GM21390 (cell line): ENCODE measurements around the gene ACVR1.

Experiments
- ATAC-seq: cut with Tn5 transposase; IDR thresholded peaks from one replicate; pipeline ENCODE4 v1.9.1; 2021; ENCODE audit not compliant: unreplicated experiment

The ACVR1 gene

GRCh38 chr2:157876066-157876785, at the start of gene ACVR1:
Gene ACVR1, minus strand, starts transcription at chr2:157876330. Its CDS starts 76,837 bp downstream, at chr2:157799493.
- ATAC-seq: peak; percentile 85

- ATAC-seq: no peak
Observed at GRCh38 chr2:157925071-157925470, 48.9 kb upstream of the ACVR1 start.

GRCh38 chr2:157923598-157924217, 47.6 kb upstream of the ACVR1 start:
- ATAC-seq: no peak

DNA sequence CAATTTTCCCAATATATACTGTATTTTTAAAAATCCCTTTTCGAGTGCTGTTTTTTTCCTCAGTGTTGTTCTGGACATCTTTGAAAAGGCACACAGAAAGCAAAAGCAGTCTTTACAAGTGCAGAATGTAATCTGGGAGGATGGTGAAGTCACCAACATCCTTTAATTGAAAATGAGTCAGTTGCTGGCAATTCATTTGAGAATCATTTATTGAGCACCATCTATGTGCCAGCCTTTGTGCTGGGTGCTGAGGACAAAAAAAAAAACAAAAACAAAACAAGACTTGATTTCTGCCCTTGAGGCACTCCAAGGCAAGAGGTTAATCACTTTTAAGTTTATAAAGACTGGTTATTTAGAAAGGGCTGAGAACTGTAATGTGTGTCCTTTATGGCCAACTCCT, 46.7 kb upstream of the ACVR1 start:
- ATAC-seq: no peak

- no peak for ATAC-seq
Observed at GRCh38 chr2:157922336-157922735, 46.2 kb upstream of the ACVR1 start.

GRCh38 chr2:157920736-157921135, 44.6 kb upstream of the ACVR1 start:
- no peak for ATAC-seq

- no peak for ATAC-seq
Observed at GRCh38 chr2:157919181-157919580, 43.1 kb upstream of the ACVR1 start.

DNA sequence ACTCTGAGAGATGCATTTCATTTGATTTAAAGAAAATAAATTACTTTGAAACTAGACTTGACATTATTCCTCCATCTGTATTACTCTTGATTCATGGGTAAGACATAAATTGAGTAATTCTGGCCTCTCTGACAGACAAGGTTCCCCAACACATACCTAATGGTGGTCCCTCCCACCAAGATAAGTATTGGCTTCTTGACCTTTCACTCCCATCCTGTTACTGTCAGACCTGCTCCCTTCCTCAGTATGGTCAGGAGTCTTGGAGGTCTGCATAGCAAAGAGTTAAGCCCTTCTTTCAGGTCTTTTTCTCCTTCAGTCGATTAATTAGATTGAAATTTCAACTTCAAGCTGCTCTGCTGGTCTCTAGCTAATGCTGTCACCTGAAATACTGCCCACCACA, 42.2 kb upstream of the ACVR1 start:
- no peak for ATAC-seq

DNA sequence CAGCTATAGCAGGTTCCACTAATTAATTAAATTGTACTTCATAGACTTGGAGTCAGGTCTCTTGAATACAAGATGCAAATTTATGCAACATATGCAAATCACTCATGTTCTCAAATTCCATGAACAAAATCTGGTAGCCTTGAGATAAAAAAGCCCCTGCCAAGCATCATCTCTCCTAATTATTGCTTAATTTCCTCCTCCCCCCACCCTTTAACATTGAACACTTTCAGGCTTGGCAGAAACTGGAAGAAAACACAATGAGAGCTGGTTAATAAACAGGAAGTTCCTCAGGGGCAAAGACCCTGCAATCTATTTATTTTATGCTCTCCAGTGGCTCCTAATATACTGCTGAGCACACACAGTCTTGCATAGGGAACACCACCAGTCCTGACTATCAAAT, 35.6 kb upstream of the ACVR1 start:
- ATAC-seq: no peak

DNA sequence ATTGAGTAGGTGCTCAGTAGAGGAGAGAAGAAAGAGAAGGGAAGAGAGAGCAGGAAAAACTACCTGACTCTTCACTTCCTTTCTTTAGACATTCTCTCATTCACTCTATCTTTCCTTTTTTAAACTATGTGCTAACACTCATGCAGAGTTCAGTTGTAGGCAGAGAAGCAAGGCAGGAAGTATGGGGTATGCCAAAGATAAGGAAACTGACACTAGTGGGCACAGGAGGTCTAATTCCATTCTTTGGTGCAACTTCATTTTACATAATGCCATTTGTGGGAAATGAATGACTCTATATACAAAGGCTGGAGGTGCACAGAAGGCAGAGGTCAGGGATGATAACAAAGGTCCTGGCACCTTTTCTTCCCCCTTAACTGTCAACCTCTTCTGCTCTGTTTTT, 35.1 kb upstream of the ACVR1 start:
- no peak for ATAC-seq

DNA sequence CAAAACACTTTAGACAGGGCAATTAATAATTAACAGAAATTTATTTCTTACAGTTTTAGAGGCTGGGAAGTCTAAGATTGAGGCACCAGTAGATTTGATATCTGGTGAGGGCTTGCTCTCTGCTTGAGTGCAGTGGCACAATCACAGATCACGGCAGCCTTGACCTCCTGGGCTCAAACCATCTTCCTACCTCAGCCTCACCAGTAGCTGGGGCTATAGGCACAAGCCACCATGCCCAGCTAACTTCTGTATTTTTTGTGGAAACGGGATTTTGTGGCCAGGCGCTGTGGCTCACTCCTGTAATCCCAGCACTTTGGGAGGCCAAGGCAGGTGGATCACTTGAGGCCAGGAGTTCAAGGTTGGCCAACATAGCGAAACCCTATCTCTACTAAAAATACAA, 29.0 kb upstream of the ACVR1 start:
- ATAC-seq: no peak

DNA sequence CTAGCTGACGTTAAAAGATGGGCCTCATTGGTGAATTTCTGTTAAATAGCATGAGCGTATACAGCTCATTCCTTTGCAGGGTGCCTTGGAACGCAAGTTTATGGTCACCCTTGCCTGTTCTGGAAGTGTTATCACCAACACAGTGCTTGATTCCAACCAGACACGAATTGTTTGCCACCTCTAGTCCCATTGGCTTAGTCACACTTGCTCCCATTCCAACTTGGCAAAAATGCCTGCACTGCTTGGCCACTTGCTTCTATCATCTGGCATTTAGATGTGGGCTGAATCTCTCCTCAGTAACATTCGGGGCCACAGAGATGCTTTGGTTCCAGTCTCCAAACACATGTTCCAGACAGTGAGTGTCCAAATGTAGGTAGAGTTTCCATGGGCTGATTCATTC, 27.5 kb upstream of the ACVR1 start:
- no peak for ATAC-seq

- no peak for ATAC-seq
Observed at GRCh38 chr2:157903151-157903550, 27.0 kb upstream of the ACVR1 start.

DNA sequence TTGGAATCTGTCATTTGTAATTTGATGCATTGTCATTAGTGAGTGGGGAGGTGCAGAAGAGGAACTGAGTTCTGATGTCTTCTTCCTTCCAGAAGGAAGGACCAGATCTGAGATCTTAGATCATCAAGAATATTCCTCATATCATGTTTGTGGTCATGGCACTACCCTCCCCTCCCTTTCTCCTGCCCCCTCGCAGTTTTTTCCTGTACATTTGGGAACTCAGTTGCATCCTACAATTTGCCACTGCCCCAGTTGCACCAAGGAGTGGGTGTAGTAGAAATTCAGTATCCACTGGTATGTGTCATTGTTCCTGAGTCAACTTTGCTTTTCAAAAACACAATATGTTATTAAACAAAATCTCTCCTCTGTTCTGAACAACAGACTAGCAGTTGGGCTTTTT, 26.6 kb upstream of the ACVR1 start:
- ATAC-seq: no peak

- no peak for ATAC-seq
Observed at GRCh38 chr2:157901325-157901724, 25.2 kb upstream of the ACVR1 start.

DNA sequence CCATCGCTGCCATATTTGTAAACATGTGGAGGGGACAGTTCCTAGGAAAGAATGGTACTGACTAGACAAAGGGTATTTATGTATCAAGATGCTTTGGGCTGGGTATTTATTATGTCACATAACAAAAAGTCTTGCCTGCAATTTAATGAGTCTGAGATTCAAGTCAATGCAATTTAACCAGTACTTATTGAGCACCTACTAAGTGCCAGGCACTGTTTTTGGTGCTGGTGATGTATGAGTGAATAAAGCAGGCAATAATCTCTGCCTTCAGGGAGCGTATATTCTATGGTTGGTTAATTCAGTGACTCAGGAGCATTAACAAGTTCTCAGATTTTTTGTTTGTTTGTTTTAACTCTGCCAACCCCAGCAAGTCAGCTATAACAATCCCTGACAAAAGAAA, 24.6 kb upstream of the ACVR1 start:
- no peak for ATAC-seq

- no peak for ATAC-seq
Observed at GRCh38 chr2:157900203-157900602, 24.1 kb upstream of the ACVR1 start.

DNA sequence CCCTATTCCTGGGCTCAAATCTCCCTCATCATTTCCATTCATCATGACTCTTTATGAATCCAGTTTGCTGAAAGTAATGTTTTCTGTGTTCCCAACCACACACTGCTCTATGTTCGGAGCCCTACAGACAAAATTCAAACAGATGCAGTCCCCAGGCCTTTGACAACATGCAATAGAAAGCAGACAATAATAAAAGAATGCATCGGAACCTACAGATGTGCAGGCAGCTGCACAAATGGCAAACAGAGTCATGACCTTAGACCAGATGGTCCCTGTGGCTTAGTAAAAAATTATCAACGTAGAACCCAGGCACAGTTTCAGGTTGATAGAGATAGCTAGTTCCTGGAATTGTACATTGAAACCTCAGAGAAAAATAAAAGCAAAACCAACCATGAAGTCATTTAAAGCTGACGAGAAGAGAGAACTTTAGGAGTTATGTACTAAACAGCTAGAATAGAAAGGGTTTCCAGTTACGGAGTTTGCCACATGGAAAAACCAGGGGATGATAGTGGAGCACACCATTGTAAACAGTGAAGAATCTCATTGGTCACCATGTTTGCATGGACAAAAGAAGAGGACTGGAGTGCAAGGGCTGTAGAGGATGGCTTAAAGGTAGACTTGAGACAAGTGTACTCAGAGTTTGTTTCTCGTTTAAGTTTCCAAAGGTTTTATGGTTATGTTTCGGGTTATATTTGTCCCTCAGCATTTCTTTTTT, 23.2 kb upstream of the ACVR1 start:
- peak; percentile 75 for ATAC-seq

GRCh38 chr2:157898591-157898996, 22.5 kb upstream of the ACVR1 start:
- no peak for ATAC-seq

DNA sequence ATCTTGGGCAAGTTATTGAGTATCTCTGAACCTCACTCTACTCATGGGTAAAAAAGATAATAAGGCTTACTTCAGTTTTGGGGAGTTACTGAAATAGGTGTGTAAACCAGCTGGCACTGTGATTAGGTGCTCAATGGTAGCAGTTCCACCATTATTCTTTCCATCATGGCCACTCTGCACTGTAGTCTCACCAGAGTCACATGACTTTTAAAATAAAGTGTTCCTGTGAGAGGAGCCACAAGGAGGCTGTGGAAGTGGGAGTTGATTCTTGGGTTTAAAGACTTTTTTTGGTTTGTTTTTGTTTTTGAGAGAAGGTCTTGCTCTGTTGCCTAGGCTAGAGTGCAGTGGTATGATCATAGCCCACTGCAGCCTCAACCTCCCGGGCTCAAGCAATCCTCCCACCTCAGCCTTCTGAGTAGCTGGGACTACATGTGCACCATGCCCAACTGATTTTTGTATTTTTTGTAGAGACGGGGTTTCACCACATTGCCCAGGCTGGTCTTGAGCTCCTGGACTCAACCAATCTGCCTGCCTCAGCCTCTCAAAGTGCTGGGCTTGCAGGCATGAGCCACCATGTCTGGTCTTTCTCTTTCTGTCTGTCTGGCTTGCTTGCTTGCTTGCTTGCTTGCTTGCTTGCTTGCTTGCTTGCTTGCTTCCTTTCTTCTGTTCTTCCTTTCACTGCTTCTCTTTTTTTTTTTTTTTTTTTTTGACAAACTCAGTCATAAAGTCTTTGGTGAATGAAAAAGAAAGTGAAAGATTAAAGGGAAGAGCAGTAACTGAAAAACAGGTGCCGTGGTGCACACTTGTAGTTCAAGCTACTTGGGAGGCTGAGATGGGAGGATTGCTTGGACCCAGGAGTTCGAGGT, 21.2 kb upstream of the ACVR1 start:
- peak; percentile 44 for ATAC-seq

GRCh38 chr2:157895531-157895930, 19.4 kb upstream of the ACVR1 start:
- ATAC-seq: no peak
